Thyroid gland (tissue), 4 donors: Measurements from ENCODE around the gene LDB3.

ENCODE experiments used
- CTCF ChIP-seq, 6 experiments: fragments of 200-600 bp in 3 of 6; fragments of 450-650 bp in 3 of 6; sonication (generic) in 3 of 6; IDR thresholded peaks; one replicate each; pipeline ENCODE4 v1.5.1; 2016 to 2019; ENCODE audit warnings: antibody characterized with exemption in 6 of 6, mild to moderate bottlenecking in 2 of 6, inconsistent platforms in 1 of 6, moderate library complexity in 1 of 6
- POLR2A ChIP-seq, 2 donors: fragments of 450-650 bp; IDR thresholded peaks; one replicate each; pipeline ENCODE4 v1.6.1; 2017; ENCODE audit warnings: antibody characterized with exemption in 2 of 2, mild to moderate bottlenecking in 2 of 2, moderate library complexity in 1 of 2

- TF ChIP-seq CTCF (IDR thresholded peaks at IDR 0.05) = no peak
- TF ChIP-seq POLR2A (IDR thresholded peaks at IDR 0.05) = no peak
Measured at GRCh38 chr10:86678999-86679792, 10.9 kb downstream of the LDB3 start.
